ENCODE measurements around the gene PBX3. TPM values are rescaled to one million over a fixed set of nuclear protein-coding genes. Genes with fewer than 3 reads are reported as not detected.

Gene PBX3
- total and polyA plus RNA-seq, 12 donors, result 14.5 to 79.6 (median 56.3) TPM

GRCh38 chr9:125896964-125897363 is 149.8 kb downstream of the PBX3 start:
- Histone ChIP-seq H3K9me3 (no peaks in the 10 kb centered on the region), H3K27ac (no peak overlapping the region), H3K36me3 (no peaks in the 10 kb centered on the region), H3K27me3 (no peaks in the 10 kb centered on the region), H3K4me1 (peaks cover 0 to 5% (median 0%) of the 10 kb centered on the region in 9 donors), H3K4me3 (no peak overlapping the region)
- TF ChIP-seq CTCF (IDR thresholded peaks at IDR 0.05), result no peak
- DNase-seq, result no peak
- ATAC-seq, result no peak
- intact Hi-C loops (cut with DNase I), result no loop called here
- WGBS, 2 donors, result 96 to 97% methylated on average over 2 of the region's 2 CpGs

- TF ChIP-seq CTCF (IDR thresholded peaks at IDR 0.05), result no peak
- intact Hi-C loops (cut with DNase I), result no loop called here
- ATAC-seq (no peak), DNase-seq (no peak)
- H3K27me3 ChIP-seq, result no peaks in the 10 kb centered on the region
- H3K4me1 ChIP-seq, result peaks cover 0 to 7% (median 0%) of the 10 kb centered on the region in 9 donors
- no peak overlapping the region for H3K27ac ChIP-seq
- H3K4me3 ChIP-seq, result no peak overlapping the region
- no peaks in the 10 kb centered on the region for H3K36me3 ChIP-seq
- WGBS, 2 donors, result 96 to 100% methylated on average over 2 of the region's 2 CpGs
- no peaks in the 10 kb centered on the region for H3K9me3 ChIP-seq
These were observed 150.3 kb downstream of the PBX3 start for GRCh38 chr9:125897481-125897880.

GRCh38 chr9:125902214-125902613 is 155.0 kb downstream of the PBX3 start:
- intact Hi-C loops (cut with DNase I), result no loop called here
- DNase-seq (no peak), ATAC-seq (no peak)
- WGBS, 2 donors, result 76 to 83% methylated on average over 3 of the region's 3 CpGs
- Histone ChIP-seq H3K27ac (no peak overlapping the region), H3K36me3 (no peaks in the 10 kb centered on the region), H3K4me3 (no peak overlapping the region), H3K9me3 (no peaks in the 10 kb centered on the region), H3K27me3 (no peaks in the 10 kb centered on the region), H3K4me1 (peaks cover 0 to 43% (median 12%) of the 10 kb centered on the region in 9 donors)
- no peak for TF ChIP-seq CTCF (IDR thresholded peaks at IDR 0.05)

GRCh38 chr9:125902831-125903512 is 155.8 kb downstream of the PBX3 start:
- no peaks in the 10 kb centered on the region for H3K27me3 ChIP-seq
- 89 to 90% methylated on average over 2 of the region's 2 CpGs for WGBS, 2 donors

More at GRCh38 chr9:125902831-125903512, 155.8 kb downstream of the PBX3 start:
- no peak overlapping the region for H3K27ac ChIP-seq
- no peak for TF ChIP-seq CTCF (IDR thresholded peaks at IDR 0.05)
- ATAC-seq (no peak), DNase-seq (no peak)
- H3K36me3 ChIP-seq, result no peaks in the 10 kb centered on the region
- H3K4me3 ChIP-seq, result no peak overlapping the region
- intact Hi-C loops (cut with DNase I), result no loop called here
- H3K4me1 ChIP-seq, result peaks cover 0 to 43% (median 12%) of the 10 kb centered on the region in 9 donors
- H3K9me3 ChIP-seq, result no peaks in the 10 kb centered on the region

Measured in heart right ventricle (tissue), 16 donors.